OCI-M2 (cell line): Measurements from ENCODE around the gene PRKAG1.

Source experiments
- DNase-seq: peaks from one replicate; lab custom pipeline; 2025; ENCODE audit not compliant: unreplicated experiment; lab: John Stamatoyannopoulos, UW

PRKAG1 gene

DNA sequence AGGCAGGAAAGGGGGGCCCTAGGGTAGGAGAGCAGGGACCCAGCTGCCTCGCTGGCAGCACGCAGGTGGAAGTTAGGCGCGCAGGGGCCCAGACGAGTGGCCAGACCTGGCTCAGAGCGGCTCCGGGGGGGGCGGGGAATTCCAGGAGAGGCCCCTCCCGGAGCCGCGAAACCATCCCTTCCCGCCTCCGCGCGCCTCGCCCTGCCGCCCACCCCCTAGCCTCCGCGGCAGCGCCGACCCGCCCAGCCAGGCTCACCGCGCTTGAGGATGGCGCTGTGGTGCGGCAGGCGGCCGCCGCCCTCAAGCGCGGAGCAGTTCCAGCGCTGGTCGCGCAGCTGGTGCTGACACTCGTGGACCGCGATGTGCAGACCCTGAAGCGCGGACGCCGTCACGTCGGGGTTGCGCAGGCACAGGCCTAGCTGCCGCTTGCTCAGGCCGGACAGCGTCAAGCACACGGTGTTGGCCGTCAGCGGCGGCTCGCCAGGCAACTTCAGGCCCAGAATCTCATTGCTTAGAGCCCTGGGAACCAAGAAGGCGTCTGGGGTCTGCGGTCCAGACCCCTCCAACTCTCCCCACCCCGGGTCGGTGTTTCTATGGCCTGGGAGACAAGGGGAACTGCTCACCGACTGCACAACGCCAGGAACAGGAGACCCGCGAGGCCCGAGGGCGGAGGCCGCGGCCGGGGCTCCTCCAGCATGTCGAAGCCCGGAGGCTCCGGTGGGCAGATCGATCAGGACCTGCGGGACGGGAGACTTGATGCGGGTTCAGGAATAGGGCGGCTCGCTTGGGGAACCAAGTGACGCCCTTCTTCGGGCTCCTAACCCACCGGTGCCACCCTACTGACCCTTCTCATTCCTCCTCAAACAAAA, 48.5 kb downstream of the PRKAG1 start:
- DNase-seq, result no peak

DNA sequence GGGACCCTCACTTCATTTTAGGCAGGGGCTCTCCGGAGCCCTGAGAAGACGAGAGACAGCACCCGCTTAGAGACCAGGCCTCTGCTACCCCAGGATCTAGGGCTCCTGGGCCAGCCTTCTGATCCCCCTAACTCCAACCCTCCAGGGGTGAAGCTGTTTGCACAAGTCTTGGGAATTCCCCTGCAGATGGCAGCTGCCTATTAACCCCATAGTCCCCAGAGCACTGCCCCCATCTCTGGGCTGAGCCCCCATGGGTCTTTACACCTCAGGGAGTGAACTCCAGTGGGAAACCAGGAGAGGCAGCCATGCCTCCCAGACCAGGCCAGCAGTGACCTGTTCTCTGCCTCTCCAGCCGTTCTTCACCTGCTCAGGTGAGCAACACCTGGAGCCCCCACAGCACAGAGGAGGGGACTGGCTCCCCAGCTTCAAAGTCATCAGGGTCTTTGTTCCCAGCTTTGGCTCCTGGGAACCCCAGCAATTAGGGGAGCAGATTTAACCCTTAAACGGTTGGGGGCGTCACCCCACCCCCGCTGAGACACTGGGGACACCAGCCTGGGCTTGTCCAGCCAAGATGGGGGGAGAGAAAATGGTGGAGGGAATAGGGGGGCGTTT, 49.3 kb downstream of the PRKAG1 start:
- DNase-seq, result no peak

- no peak for DNase-seq
Observed at GRCh38 chr12:48968467-48968866, 50.1 kb downstream of the PRKAG1 start.

DNA sequence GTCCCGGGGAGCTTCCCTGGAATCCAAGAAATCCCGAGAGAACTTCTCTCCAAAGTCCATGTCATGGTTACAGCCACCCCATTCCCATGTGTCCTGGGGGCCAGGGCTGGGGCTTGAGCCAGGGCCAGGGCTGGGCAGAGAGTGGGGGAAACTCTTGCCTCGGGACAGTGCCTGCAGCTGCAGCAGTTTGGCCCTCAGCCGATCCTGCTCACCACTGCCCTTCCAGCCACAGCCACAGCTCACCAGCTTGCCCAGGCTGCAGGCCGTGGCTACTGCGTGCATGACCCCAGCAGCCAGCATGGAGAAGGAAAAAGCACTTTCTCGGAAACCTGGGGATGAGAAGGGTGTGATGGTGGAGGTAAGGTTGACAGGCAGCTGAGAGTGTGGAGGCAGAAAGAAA, 50.6 kb downstream of the PRKAG1 start:
- DNase-seq, result no peak

GRCh38 chr12:48966177-48966895, 52.2 kb downstream of the PRKAG1 start:
- no peak for DNase-seq

GRCh38 chr12:48965298-48965838, 53.2 kb downstream of the PRKAG1 start:
- DNase-seq, result no peak

DNA sequence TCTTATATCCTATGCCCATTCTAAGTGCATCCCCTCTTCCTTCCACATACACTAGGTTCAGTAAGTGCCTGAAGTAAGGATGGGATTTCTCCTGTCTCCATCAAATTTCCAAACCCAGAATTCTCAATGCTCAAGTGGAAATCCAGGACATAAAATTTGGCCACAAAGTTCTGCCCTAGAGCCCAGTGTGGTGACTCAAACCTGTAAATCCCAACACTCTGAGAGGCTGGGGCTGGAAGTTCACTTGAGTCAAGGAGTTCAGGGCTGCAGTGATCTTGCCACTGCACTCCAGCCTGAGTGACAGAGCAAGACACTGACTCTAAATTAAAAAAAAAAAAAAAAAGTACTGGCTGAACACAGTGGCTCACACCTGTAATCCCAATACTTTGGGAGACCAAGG, 56.8 kb downstream of the PRKAG1 start:
- no peak for DNase-seq

- DNase-seq, result no peak
Observed at GRCh38 chr12:48961331-48961730, 57.2 kb downstream of the PRKAG1 start.

DNA sequence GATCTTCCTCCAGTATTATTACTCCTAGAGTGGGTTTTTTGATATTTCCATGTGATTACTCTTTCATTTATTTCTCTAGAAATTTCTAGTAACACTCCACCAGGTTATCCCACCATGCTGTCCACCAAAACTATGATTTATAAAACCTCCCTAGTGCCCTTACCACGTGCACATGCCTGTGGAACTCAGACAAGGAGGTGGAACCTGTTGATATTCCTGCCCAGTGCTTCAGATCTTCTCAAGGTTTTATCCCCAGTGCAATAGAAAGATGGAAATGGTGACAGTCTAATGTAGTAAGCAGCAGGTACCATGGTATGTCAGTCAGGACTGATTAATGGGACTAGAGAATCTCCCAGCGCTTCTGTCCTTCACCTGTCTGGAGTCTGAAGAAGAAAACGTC, 57.7 kb downstream of the PRKAG1 start:
- DNase-seq, result no peak

DNA sequence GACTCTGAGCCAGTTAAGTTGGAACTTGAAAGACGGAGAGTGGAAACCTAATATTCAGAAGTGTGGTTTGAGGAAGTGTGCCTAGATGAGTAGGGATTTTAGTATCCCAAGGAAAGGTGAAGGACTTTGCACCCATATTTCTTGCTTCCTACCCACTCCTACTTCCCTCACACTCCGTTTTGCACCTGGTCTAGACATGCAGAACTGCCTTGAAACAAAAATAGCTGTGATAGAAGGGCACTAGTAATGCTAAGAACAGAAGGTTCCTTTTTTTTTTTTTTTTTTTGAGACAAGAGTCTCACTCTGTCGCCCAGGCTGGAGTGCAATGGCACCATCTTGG, 60.6 kb downstream of the PRKAG1 start:
- no peak for DNase-seq

GRCh38 chr12:48957141-48958048, 61.2 kb downstream of the PRKAG1 start, which contains the start of gene ARF3:
Gene ARF3, minus strand, starts transcription at chr12:48957487. Its CDS starts 16,392 bp downstream, at chr12:48941095.
- no peak for DNase-seq

GRCh38 chr12:48956279-48957140, 62.1 kb downstream of the PRKAG1 start:
- DNase-seq, result peak; percentile 61

DNA sequence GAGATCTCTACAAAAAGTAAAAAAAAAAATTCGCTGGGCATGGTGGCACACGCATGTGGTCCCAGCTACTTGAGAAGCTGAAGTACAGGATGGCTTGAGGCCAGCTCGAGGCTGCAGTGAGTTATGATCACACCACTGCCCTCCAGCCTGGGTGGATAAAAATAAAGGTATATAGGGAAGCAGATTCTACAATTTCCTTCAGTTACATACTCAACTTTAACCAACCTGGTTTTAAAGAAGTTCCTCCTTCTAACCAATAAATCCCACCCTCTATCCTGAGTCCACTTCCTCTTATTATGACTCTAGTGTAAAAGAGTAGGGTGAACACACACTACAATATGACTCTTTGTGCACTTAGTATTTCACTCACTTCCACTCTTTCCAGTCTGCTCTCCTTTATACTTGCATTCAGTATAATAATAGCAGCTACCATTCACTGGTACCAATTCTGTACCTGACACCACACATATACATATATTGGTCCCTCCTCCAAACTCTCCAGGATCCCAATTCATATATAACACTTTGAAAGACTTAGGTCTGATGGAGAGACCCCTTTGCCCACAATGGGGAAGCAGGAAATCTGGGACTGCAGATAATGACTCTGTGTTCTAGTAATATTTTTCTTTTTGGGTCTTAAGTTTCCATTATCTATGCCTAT, 63.6 kb downstream of the PRKAG1 start:
- no peak for DNase-seq

DNA sequence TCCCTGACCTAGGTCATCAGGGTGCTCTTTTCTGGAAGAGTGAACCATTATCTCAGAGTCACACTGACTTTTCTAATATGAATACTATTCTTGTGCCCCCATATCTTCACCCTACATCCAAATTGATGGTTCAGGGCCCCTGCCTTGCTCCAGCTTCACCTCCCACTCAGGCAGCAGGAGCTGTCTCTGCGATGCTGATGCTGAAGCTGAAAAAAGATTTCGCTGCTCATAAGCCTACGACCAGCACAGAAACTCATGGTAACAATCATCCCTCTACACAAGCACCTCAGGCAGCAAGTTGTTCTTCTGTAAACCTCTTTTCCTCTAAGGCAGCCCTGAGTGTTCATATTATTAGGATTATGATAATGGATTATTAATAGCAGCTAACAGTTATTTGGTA, 64.5 kb downstream of the PRKAG1 start:
- no peak for DNase-seq

- DNase-seq, result no peak
Observed at GRCh38 chr12:48952691-48953090, 65.9 kb downstream of the PRKAG1 start.
